MG63 (cell line): ENCODE measurements around the gene ARHGAP32. TPM values are rescaled to one million over a fixed set of nuclear protein-coding genes. Genes with fewer than 3 reads are reported as not detected.

ENCODE experiments used
- DNase-seq: peaks from one replicate; pipeline ENCODE4 v3.0.0-alpha.2; 2020
- H3K27me3 ChIP-seq: fragments of 250-450 bp; sonication (Bioruptor Pico); 2 replicates; pipeline ENCODE4 v1.5.1; 2020; ENCODE audit warnings: mild to moderate bottlenecking, moderate library complexity
- H3K36me3 ChIP-seq: fragments of 250-450 bp; sonication (Bioruptor Pico); 2 replicates; pipeline ENCODE4 v1.5.1; 2020; ENCODE audit warnings: mild to moderate bottlenecking, moderate library complexity
- H3K4me3 ChIP-seq: fragments of 250-450 bp; sonication (Bioruptor Pico); 2 replicates; pipeline ENCODE4 v1.5.1; 2020; ENCODE audit warnings: mild to moderate bottlenecking, moderate library complexity
- H3K9me3 ChIP-seq: fragments of 250-450 bp; sonication (Bioruptor Pico); 2 replicates; pipeline ENCODE4 v1.5.1; 2020; ENCODE audit warnings: mild to moderate bottlenecking, moderate library complexity
- total RNA-seq: library from RNA; depleted of rRNA; stranded (reverse); fragments of >200 nt; shearing (Covaris generic); gene quantifications from 2 replicates; pipeline ENCODE4 v1.2.3, GENCODE V29; 2014; ENCODE audit warnings: low replicate concordance

ARHGAP32 gene
- total RNA-seq, 1 experiment from 2014 or later: 2.8 TPM

DNA sequence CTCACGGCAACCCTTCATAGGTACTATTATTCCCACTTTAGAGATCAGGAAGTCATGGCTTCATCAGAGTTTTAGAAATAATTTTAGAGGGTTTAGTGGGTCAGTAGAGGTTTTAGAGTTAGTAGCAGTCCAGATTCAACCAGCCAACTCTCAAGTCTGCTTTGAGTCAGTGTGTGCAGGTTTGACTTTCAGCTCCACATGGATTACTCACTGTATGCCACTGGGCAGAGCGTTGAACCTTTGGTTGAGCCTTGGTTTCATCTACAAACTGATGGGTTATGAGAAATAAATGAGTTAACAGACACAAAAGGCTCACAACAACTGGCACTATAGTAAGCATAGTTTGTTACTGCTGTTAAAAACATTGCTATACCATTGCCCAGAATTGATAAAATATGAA lies 230.5 kb downstream of the ARHGAP32 start:
- H3K4me3 ChIP-seq: no peak overlapping the region
- H3K9me3 ChIP-seq: no peaks in the 10 kb centered on the region
- no peaks in the 10 kb centered on the region for H3K36me3 ChIP-seq
- H3K27me3 ChIP-seq: no peaks in the 10 kb centered on the region
- DNase-seq: no peak

- DNase-seq: no peak
- Histone ChIP-seq H3K4me3 (no peak overlapping the region), H3K9me3 (no peaks in the 10 kb centered on the region), H3K36me3 (no peaks in the 10 kb centered on the region), H3K27me3 (no peaks in the 10 kb centered on the region)
Observed at GRCh38 chr11:128957202-128957482, 235.0 kb downstream of the ARHGAP32 start.

GRCh38 chr11:128956401-128957201 lies 235.5 kb downstream of the ARHGAP32 start:
- Histone ChIP-seq H3K4me3 (no peak overlapping the region), H3K27me3 (no peaks in the 10 kb centered on the region)

GRCh38 chr11:128955636-128956035 lies 236.5 kb downstream of the ARHGAP32 start:
- Histone ChIP-seq H3K27me3 (no peaks in the 10 kb centered on the region), H3K36me3 (no peaks in the 10 kb centered on the region), H3K4me3 (no peak overlapping the region), H3K9me3 (no peaks in the 10 kb centered on the region)
- DNase-seq: no peak

More at GRCh38 chr11:128956401-128957201, 235.5 kb downstream of the ARHGAP32 start:
- no peaks in the 10 kb centered on the region for H3K36me3 ChIP-seq
- no peaks in the 10 kb centered on the region for H3K9me3 ChIP-seq
- DNase-seq: no peak

DNA sequence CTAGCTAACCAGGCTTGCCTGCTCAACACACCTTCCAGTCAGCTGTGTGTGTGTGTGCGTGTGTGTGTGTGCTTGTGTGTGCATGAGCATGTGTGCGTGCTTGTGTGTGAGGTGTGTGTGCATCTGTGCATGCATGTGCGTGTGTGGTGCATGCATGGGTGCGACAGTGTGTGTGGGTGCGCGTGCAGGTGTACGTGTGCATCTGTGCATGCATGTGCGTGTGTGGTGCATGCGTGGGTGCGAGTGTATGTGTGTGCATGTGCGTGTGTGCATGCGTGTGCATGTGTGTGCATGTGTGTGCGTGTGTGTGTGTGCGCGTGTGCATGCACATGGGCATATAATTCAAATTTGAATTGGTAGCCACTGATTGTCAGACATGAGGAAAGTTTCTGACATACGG lies 239.0 kb downstream of the ARHGAP32 start:
- no peak for DNase-seq
- Histone ChIP-seq H3K36me3 (no peaks in the 10 kb centered on the region), H3K27me3 (no peaks in the 10 kb centered on the region), H3K9me3 (no peaks in the 10 kb centered on the region), H3K4me3 (no peak overlapping the region)

DNA sequence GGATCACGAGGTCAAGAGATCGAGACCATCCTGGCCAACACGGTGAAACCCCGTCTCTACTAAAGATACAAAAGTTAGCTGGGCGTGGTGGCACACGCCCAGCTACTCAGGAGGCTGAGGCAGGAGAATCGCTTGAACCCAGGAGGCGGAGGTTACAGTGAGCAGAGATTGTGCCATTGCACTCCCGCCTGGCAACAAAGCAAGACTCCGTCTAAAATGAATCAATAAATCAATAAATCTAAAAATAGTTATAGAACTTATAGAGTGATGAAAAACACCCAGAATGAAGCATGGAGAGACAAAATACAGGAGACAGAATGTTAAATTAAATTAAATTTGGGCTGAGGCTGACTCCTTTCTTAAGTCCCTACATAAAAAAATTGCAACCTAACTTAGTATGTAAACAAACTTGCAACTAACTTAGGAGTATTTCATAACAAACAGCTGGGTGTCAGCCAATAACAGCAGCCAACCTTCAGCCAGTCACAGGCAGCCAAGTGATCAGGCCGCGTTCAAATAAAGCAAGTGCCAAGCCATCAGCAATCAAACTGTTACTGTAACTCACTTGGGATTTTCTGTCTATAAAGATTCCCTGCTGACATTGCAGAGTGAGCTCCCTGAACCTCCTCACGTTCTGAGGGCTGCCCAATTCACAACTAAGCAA lies 242.2 kb downstream of the ARHGAP32 start:
- DNase-seq: peak; percentile 39
- no peaks in the 10 kb centered on the region for H3K27me3 ChIP-seq
- H3K36me3 ChIP-seq: no peaks in the 10 kb centered on the region
- H3K4me3 ChIP-seq: no peak overlapping the region
- H3K9me3 ChIP-seq: no peaks in the 10 kb centered on the region

DNA sequence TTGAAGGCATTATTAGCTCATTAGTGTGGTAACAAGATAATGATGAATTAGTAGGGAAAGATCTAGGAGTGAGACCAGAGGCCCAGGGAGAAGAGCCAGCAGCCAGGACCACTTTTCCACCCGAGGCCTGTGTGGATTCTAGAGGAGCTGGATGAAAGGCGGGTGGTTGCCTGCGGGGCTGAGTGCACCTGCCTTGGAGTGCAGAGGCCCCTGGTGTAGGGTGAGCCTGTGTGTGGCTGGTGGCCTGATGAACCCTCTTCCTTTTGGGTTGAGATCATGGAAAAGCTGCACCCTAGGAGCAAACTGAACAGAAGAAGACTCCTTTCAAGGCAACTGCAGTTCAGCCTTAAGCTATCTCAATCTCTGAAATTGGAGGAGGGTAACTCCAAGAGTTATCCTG lies 243.5 kb downstream of the ARHGAP32 start:
- Histone ChIP-seq H3K27me3 (no peaks in the 10 kb centered on the region), H3K36me3 (no peaks in the 10 kb centered on the region), H3K4me3 (no peak overlapping the region), H3K9me3 (no peaks in the 10 kb centered on the region)
- DNase-seq: no peak

GRCh38 chr11:128947773-128948172 lies 244.4 kb downstream of the ARHGAP32 start:
- H3K27me3 ChIP-seq: no peaks in the 10 kb centered on the region
- no peak overlapping the region for H3K4me3 ChIP-seq
- no peaks in the 10 kb centered on the region for H3K36me3 ChIP-seq
- DNase-seq: no peak
- no peaks in the 10 kb centered on the region for H3K9me3 ChIP-seq

GRCh38 chr11:128946648-128947047 lies 245.5 kb downstream of the ARHGAP32 start:
- no peak overlapping the region for H3K4me3 ChIP-seq
- H3K27me3 ChIP-seq: no peaks in the 10 kb centered on the region
- H3K9me3 ChIP-seq: no peaks in the 10 kb centered on the region
- no peaks in the 10 kb centered on the region for H3K36me3 ChIP-seq
- no peak for DNase-seq

DNA sequence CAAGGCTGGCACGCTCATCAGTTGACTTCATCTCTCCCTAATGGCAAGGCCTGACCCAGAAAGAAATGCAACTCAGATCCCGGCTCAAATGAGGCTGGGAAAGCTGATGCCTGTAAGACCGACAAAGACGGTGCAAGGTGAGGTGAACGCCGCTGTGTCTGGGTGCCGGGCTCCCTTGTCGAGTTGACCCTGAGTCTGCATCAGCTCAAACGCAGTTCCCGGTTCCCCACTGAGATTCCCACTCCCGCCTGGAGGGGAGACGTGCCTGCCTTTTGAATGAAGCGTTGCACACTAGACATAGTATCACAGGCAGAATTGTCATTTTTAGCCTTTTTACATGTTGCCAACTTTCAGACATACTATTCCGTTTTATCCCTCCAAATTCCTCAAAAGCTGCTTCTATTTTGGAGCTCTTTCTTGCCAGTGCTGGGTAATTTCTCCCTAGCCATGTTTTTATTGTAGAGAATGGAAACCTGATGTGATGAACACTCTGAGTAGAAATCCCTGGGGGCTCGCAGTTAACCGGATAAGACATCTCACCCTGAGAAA lies 248.6 kb downstream of the ARHGAP32 start:
- Histone ChIP-seq H3K9me3 (no peaks in the 10 kb centered on the region), H3K27me3 (no peaks in the 10 kb centered on the region), H3K36me3 (no peaks in the 10 kb centered on the region), H3K4me3 (no peak overlapping the region)
- DNase-seq: no peak

DNA sequence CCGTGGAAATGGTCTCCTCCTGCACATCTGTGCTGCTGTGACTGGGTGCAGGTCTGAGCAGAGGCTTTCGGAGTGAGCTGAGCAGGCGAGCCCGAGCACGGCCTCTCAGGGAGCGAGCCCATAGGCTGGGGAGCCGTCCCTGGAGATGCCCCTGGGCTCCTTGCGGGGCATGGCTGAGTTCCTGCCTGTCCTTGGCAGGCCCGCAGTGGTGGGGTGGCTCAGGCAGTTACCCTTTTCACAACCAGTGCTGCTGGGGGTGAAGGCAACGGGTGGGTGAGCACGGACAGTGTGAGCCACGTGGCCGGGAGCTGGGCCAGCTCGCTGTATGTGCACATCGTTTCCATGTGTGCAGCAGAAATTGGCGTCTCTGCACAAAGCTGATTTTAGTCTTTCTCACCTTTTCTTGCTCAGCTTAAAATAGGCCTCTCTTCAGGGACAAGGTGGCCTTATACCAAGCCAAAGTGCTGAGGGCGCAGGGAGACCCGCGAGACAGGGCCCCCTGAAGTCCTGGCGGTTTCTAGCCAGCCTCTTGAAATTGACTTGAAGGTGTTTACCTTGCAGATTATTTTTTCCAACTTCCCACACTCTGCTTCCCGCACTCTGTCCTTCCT lies 249.2 kb downstream of the ARHGAP32 start, which contains the start of gene TP53AIP1:
Gene TP53AIP1 (minus strand): TSS at position 55 of the 611 bp plus-strand sequence. CDS start 5,053 bp downstream, outside the sequence.
- no peak within 1 kb of the TSS for H3K4me3 ChIP-seq
- H3K36me3 ChIP-seq: no peaks in the 10 kb centered on the region
- no peaks in the 10 kb centered on the region for H3K27me3 ChIP-seq
- no peak for DNase-seq
- H3K9me3 ChIP-seq: no peaks in the 10 kb centered on the region

DNA sequence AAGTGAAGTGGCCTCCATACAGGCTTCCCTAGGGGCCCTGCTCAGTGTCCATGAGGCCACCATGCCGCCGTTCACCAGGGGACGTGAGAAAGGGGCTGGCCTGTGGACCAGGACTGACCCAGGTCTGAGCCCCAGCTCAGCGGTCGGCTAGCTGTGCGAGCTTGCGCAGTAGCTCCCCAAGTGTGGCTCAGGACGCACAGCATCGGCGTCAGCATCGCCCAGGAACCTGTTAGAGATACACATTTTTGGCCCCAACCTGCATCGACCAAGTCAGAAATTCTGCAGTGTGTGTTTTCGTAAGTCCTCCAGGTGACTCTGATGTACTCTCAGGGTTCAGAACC lies 249.9 kb downstream of the ARHGAP32 start:
- H3K27me3 ChIP-seq: no peaks in the 10 kb centered on the region

DNA sequence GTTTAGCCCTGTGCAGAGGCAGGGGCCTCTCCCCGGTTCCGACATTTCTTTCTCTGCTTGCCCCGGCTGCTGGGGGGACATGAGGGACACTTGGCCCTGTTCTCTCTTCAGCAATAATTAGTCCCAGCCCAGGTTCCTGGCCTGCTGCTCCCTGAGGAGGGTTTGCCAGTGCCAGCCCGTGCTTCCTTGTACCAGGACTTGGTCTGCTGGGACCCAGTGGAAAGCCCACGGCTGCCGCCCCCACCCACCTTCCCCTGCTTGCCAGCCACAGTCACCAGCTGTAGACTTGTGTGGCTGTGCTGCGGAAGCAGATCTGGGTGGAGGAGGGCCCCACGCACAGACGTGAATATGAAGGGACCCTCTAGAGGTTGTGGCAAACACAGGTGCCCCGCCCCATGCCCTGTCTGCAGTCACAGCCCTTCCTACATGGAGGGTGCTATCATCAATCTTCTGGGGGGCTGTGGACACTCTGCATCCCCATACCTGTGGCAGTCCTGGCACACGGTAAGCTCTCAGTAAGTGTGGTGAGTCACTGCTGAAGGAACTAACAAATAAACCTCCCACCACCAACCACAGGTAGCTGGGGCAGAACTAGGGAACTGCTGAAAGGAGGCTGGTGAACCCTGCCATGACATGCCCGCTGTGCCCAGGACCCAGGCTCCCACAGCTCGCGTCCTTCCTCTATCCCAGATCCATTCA lies 250.4 kb downstream of the ARHGAP32 start:
- H3K4me3 ChIP-seq: no peak overlapping the region
- H3K36me3 ChIP-seq: no peaks in the 10 kb centered on the region
- H3K9me3 ChIP-seq: no peaks in the 10 kb centered on the region
- no peak for DNase-seq
- no peaks in the 10 kb centered on the region for H3K27me3 ChIP-seq

More for the DNA sequence above, 249.9 kb downstream of the ARHGAP32 start:
- H3K4me3 ChIP-seq: no peak overlapping the region
- H3K36me3 ChIP-seq: no peaks in the 10 kb centered on the region
- no peak for DNase-seq
- no peaks in the 10 kb centered on the region for H3K9me3 ChIP-seq

DNA sequence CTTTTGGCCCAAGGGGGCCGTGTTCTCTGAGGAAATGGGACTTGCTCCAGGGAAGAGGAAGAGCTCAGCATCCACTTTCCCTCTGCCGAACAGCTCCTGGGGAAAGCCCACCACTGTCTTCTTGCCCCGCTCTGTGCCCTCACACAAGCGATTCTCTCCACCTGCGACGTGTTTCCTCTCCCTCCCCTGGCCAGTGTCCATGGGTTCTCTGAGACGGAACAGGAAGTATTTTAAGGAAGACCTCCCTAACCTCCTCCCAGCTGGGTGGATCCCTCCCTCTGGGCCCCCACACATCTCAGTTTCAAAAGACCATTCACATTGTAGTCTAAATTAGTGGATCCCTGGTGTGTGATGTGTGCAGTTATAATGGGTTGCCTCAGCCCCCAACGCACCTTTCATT lies 251.0 kb downstream of the ARHGAP32 start:
- DNase-seq: no peak
- no peaks in the 10 kb centered on the region for H3K9me3 ChIP-seq
- no peaks in the 10 kb centered on the region for H3K27me3 ChIP-seq

GRCh38 chr11:128940603-128941002 lies 251.5 kb downstream of the ARHGAP32 start:
- no peaks in the 10 kb centered on the region for H3K27me3 ChIP-seq
- no peak overlapping the region for H3K4me3 ChIP-seq
- no peak for DNase-seq
- no peaks in the 10 kb centered on the region for H3K9me3 ChIP-seq
- H3K36me3 ChIP-seq: no peaks in the 10 kb centered on the region

More for the DNA sequence above, 251.0 kb downstream of the ARHGAP32 start:
- Histone ChIP-seq H3K4me3 (no peak overlapping the region), H3K36me3 (no peaks in the 10 kb centered on the region)

GRCh38 chr11:128940156-128940555 lies 252.0 kb downstream of the ARHGAP32 start:
- H3K36me3 ChIP-seq: no peaks in the 10 kb centered on the region
- no peaks in the 10 kb centered on the region for H3K9me3 ChIP-seq
- peak; percentile 13 for DNase-seq
- no peaks in the 10 kb centered on the region for H3K27me3 ChIP-seq
- H3K4me3 ChIP-seq: no peak overlapping the region

DNA sequence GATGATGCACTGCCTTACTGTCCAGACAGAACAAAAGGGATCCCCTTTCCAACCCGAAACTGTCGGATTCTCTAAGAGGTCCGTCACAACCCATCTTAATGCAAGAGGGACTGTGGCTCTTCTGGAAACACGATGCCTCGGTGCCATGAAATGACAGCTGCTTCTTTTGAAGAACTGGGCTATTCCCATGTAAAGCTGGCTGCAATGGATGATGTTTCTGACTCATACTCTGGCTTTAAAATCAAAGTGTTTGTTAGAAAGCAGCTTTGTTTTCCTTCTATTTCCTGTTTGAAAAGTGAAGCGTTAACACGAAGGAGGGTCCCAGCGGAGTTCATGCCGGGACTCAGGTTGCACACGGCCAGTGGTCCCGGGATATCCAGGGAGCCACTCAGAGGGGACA lies 252.5 kb downstream of the ARHGAP32 start:
- no peak overlapping the region for H3K4me3 ChIP-seq
- H3K36me3 ChIP-seq: no peaks in the 10 kb centered on the region
- H3K27me3 ChIP-seq: no peaks in the 10 kb centered on the region
- no peak for DNase-seq
- no peaks in the 10 kb centered on the region for H3K9me3 ChIP-seq
